BE2C (cell line): ENCODE measurements around the gene TRIM39.

Experiments
- DNase-seq: peaks from one replicate; pipeline ENCODE4 v3.0.0-alpha.2; 2020
- H3K27me3 ChIP-seq: fragments of 250-450 bp; sonication (Bioruptor Pico); 2 replicates; pipeline ENCODE4 v1.5.1; 2020; ENCODE audit warnings: mild to moderate bottlenecking
- H3K36me3 ChIP-seq: fragments of 250-450 bp; sonication (Bioruptor Pico); 2 replicates; pipeline ENCODE4 v1.5.1; 2020; ENCODE audit warnings: mild to moderate bottlenecking
- H3K4me1 ChIP-seq: fragments of 250-450 bp; sonication (Bioruptor Pico); 2 replicates; pipeline ENCODE4 v1.5.1; 2020
- H3K4me3 ChIP-seq: 2 replicates; pipeline ENCODE4 v1.5.1; 2011; ENCODE audit warnings: low read depth, low read length
- H3K9me3 ChIP-seq: fragments of 250-450 bp; sonication (Bioruptor Pico); 2 replicates; pipeline ENCODE4 v1.5.1; 2020
- CTCF ChIP-seq: IDR thresholded peaks from 2 replicates; pipeline ENCODE4 v1.5.1; 2012; ENCODE audit warnings: mild to moderate bottlenecking, low read depth, low read length

TRIM39 gene

GRCh38 chr6:30325150-30325872 is 1.4 kb upstream of the TRIM39 start:
- TF ChIP-seq CTCF, result no peak
- peaks cover 12% of the 10 kb centered on the region for H3K36me3 ChIP-seq
- H3K9me3 ChIP-seq, result no peaks in the 10 kb centered on the region
- peak overlapping the region; percentile 89 for H3K4me3 ChIP-seq
- H3K27me3 ChIP-seq, result no peaks in the 10 kb centered on the region
- DNase-seq, result peak; percentile 51
- no peaks in the 10 kb centered on the region for H3K4me1 ChIP-seq

- Histone ChIP-seq H3K36me3 (peaks cover 11% of the 10 kb centered on the region), H3K27me3 (no peaks in the 10 kb centered on the region), H3K9me3 (no peaks in the 10 kb centered on the region), H3K4me3 (peak overlapping the region; percentile 89), H3K4me1 (no peaks in the 10 kb centered on the region)
- peak; percentile 44 for DNase-seq
- TF ChIP-seq CTCF, result no peak
These were observed 728 bp upstream of the TRIM39 start for GRCh38 chr6:30325873-30326525.

- no peaks in the 10 kb centered on the region for H3K9me3 ChIP-seq
- no peak for TF ChIP-seq CTCF
- DNase-seq, result no peak
- peak overlapping the region; percentile 89 for H3K4me3 ChIP-seq
- no peaks in the 10 kb centered on the region for H3K4me1 ChIP-seq
- H3K27me3 ChIP-seq, result no peaks in the 10 kb centered on the region
- peaks cover 8% of the 10 kb centered on the region for H3K36me3 ChIP-seq
These were observed 562 bp downstream of the TRIM39 start for GRCh38 chr6:30327232-30327746.

- H3K4me3 ChIP-seq, result no peak overlapping the region
- no peaks in the 10 kb centered on the region for H3K9me3 ChIP-seq
- H3K36me3 ChIP-seq, result peaks cover 8% of the 10 kb centered on the region
- DNase-seq, result no peak
- no peaks in the 10 kb centered on the region for H3K4me1 ChIP-seq
- no peak for TF ChIP-seq CTCF
- no peaks in the 10 kb centered on the region for H3K27me3 ChIP-seq
These were observed 1.7 kb downstream of the TRIM39 start for GRCh38 chr6:30328397-30328796.

GRCh38 chr6:30329331-30329730 is 2.6 kb downstream of the TRIM39 start:
- no peak overlapping the region for H3K4me3 ChIP-seq
- H3K27me3 ChIP-seq, result no peaks in the 10 kb centered on the region
- DNase-seq, result no peak
- H3K4me1 ChIP-seq, result no peaks in the 10 kb centered on the region
- H3K36me3 ChIP-seq, result peaks cover 12% of the 10 kb centered on the region
- no peak for TF ChIP-seq CTCF
- no peaks in the 10 kb centered on the region for H3K9me3 ChIP-seq

GRCh38 chr6:30331981-30332380 is 5.3 kb downstream of the TRIM39 start:
- Histone ChIP-seq H3K27me3 (no peaks in the 10 kb centered on the region), H3K36me3 (peaks cover 25% of the 10 kb centered on the region), H3K4me3 (no peak overlapping the region), H3K9me3 (no peaks in the 10 kb centered on the region), H3K4me1 (no peaks in the 10 kb centered on the region)
- TF ChIP-seq CTCF, result no peak
- DNase-seq, result no peak
